MM.1S (cell line): ENCODE measurements around the gene TNIK.

ENCODE experiments used
- DNase-seq: peaks from one replicate; pipeline ENCODE4 v3.0.0-alpha.2; 2015
- H2AFZ ChIP-seq: fragments of 300-600 bp; sonication (generic); 2 replicates; pipeline ENCODE4 v1.6.0; 2016; ENCODE audit warnings: antibody characterized with exemption, low read length
- H3F3A ChIP-seq: fragments of 300-600 bp; sonication (generic); 2 replicates; pipeline ENCODE4 v1.6.1; 2016; ENCODE audit warnings: mild to moderate bottlenecking, antibody characterized with exemption, low read length, moderate library complexity, mixed read lengths; ENCODE audit not compliant: insufficient read depth
- H3K27ac ChIP-seq: fragments of 300-600 bp; sonication (generic); 2 replicates; pipeline ENCODE4 v1.5.1; 2016; ENCODE audit warnings: mild to moderate bottlenecking, low read length
- H3K27me3 ChIP-seq: fragments of 300-600 bp; sonication (generic); replicated peaks from 2 replicates; pipeline ENCODE4 v1.6.0; 2016; ENCODE audit warnings: low read length; ENCODE audit not compliant: insufficient read depth
- H3K36me3 ChIP-seq: fragments of 300-600 bp; sonication (generic); replicated peaks from 2 replicates; pipeline ENCODE4 v1.6.1; 2016; ENCODE audit warnings: mild to moderate bottlenecking, low read length, mixed read lengths; ENCODE audit not compliant: insufficient read depth
- H3K4me1 ChIP-seq: fragments of 300-600 bp; sonication (generic); 2 replicates; pipeline ENCODE4 v1.6.1; 2016; ENCODE audit warnings: low read length, mixed read lengths
- H3K4me2 ChIP-seq: fragments of 300-600 bp; sonication (generic); 2 replicates; pipeline ENCODE4 v1.6.0; 2016; ENCODE audit warnings: low read depth, low read length
- H3K4me3 ChIP-seq: fragments of 300-600 bp; sonication (generic); 2 replicates; pipeline ENCODE4 v1.5.1; 2016; ENCODE audit warnings: low read length, mixed read lengths
- H3K79me2 ChIP-seq: fragments of 300-600 bp; sonication (generic); 2 replicates; pipeline ENCODE4 v1.6.1; 2016; ENCODE audit warnings: mixed run types, low read length, mixed read lengths
- H3K9ac ChIP-seq: fragments of 300-600 bp; sonication (generic); 2 replicates; pipeline ENCODE4 v1.6.1; 2016; ENCODE audit warnings: low read length, mixed read lengths
- H3K9me2 ChIP-seq: fragments of 300-600 bp; sonication (generic); replicated peaks from 2 replicates; pipeline ENCODE4 v1.6.1; 2016; ENCODE audit warnings: mild to moderate bottlenecking, low read length, mixed read lengths; ENCODE audit not compliant: insufficient read depth
- H3K9me3 ChIP-seq: fragments of 300-600 bp; sonication (generic); replicated peaks from 2 replicates; pipeline ENCODE4 v1.6.1; 2016; ENCODE audit warnings: mild to moderate bottlenecking, low read length, mixed read lengths; ENCODE audit not compliant: insufficient read depth
- H4K20me1 ChIP-seq: fragments of 300-600 bp; sonication (generic); 2 replicates; pipeline ENCODE4 v1.6.1; 2016; ENCODE audit warnings: mild to moderate bottlenecking, low read length, moderate library complexity, mixed read lengths; ENCODE audit not compliant: insufficient read depth
- CTCF ChIP-seq: fragments of 300-600 bp; sonication (generic); IDR thresholded peaks from 2 replicates; pipeline ENCODE4 v1.5.1; 2016; ENCODE audit warnings: antibody characterized with exemption, low read length, mixed read lengths
- EZH2 ChIP-seq: fragments of 300-600 bp; sonication (generic); optimal IDR thresholded peaks from 2 replicates; pipeline ENCODE3; 2017; ENCODE audit warnings: low read depth, mild to moderate bottlenecking, antibody characterized with exemption, low read length, mixed read lengths
- EZH2phosphoT487 ChIP-seq: fragments of 300-600 bp; sonication (generic); IDR thresholded peaks from 2 replicates; pipeline ENCODE4 v1.6.1; 2018; ENCODE audit warnings: antibody characterized with exemption, low read length

Gene TNIK

DNA sequence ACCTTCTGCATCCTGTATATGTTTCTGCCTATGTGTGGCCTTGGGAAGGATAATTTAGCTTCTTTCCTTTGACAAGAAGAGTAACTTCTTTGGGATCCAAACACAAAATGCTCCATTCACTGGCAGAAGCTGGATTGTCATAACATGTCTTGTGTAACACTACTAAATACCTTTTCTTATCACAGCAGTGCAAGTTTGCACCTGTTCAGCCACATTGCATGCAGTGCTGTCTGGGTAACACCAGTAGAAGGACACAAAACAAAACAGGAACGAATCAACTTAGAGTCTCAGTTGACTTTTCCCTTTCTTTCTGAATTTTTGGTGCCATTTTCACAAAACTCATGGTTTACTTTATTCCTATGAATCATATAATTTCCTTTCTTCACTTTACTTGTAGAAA is 43.6 kb upstream of the TNIK start:
- Histone ChIP-seq H3K27me3 (no peaks in the 10 kb centered on the region), H3K36me3 (no peaks in the 10 kb centered on the region), H3K4me2 (no peak overlapping the region), H3K9me3 (no peaks in the 10 kb centered on the region), H3K4me3 (no peak overlapping the region), H3K9ac (no peak overlapping the region), H2AFZ (no peak overlapping the region), H3K27ac (no peak overlapping the region), H3K9me2 (no peaks in the 10 kb centered on the region), H3K79me2 (no peaks in the 10 kb centered on the region), H4K20me1 (no peaks in the 10 kb centered on the region), H3K4me1 (no peaks in the 10 kb centered on the region), H3F3A (no peaks in the 10 kb centered on the region)
- DNase-seq = no peak
- no peak for TF ChIP-seq EZH2phosphoT487
- no peak for TF ChIP-seq EZH2
- TF ChIP-seq CTCF = no peak

- TF ChIP-seq EZH2phosphoT487 (no peak), CTCF (no peak), EZH2 (no peak)
- no peaks in the 10 kb centered on the region for H3K36me3 ChIP-seq
- no peaks in the 10 kb centered on the region for H3K27me3 ChIP-seq
- no peaks in the 10 kb centered on the region for H3K9me2 ChIP-seq
- no peaks in the 10 kb centered on the region for H4K20me1 ChIP-seq
- H2AFZ ChIP-seq = no peak overlapping the region
- H3K79me2 ChIP-seq = no peaks in the 10 kb centered on the region
- H3K4me2 ChIP-seq = no peak overlapping the region
- DNase-seq = no peak
- no peaks in the 10 kb centered on the region for H3F3A ChIP-seq
- no peak overlapping the region for H3K27ac ChIP-seq
- H3K9ac ChIP-seq = no peak overlapping the region
- H3K4me3 ChIP-seq = no peak overlapping the region
- H3K4me1 ChIP-seq = no peaks in the 10 kb centered on the region
- no peaks in the 10 kb centered on the region for H3K9me3 ChIP-seq
These were observed 38.7 kb upstream of the TNIK start for GRCh38 chr3:171498921-171499320.

GRCh38 chr3:171497468-171497867 is 37.3 kb upstream of the TNIK start:
- H3K9me3 ChIP-seq = no peaks in the 10 kb centered on the region
- H3K36me3 ChIP-seq = no peaks in the 10 kb centered on the region
- no peaks in the 10 kb centered on the region for H3K9me2 ChIP-seq
- no peaks in the 10 kb centered on the region for H3F3A ChIP-seq
- H3K4me1 ChIP-seq = no peaks in the 10 kb centered on the region
- no peaks in the 10 kb centered on the region for H3K79me2 ChIP-seq
- no peak overlapping the region for H3K4me2 ChIP-seq
- no peak for DNase-seq
- H3K27ac ChIP-seq = no peak overlapping the region
- no peak overlapping the region for H3K4me3 ChIP-seq
- TF ChIP-seq EZH2phosphoT487 = no peak
- H2AFZ ChIP-seq = no peak overlapping the region
- no peaks in the 10 kb centered on the region for H4K20me1 ChIP-seq
- H3K9ac ChIP-seq = no peak overlapping the region
- H3K27me3 ChIP-seq = no peaks in the 10 kb centered on the region

- no peak for DNase-seq
- no peak overlapping the region for H3K27ac ChIP-seq
- no peaks in the 10 kb centered on the region for H3K4me1 ChIP-seq
- TF ChIP-seq EZH2phosphoT487 (no peak), EZH2 (no peak), CTCF (no peak)
- H3K79me2 ChIP-seq = no peaks in the 10 kb centered on the region
- H3K27me3 ChIP-seq = no peaks in the 10 kb centered on the region
- no peak overlapping the region for H3K4me3 ChIP-seq
- no peak overlapping the region for H3K9ac ChIP-seq
- no peaks in the 10 kb centered on the region for H3K36me3 ChIP-seq
- H3K4me2 ChIP-seq = no peak overlapping the region
- H2AFZ ChIP-seq = no peak overlapping the region
- H3K9me2 ChIP-seq = no peaks in the 10 kb centered on the region
- no peaks in the 10 kb centered on the region for H4K20me1 ChIP-seq
- no peaks in the 10 kb centered on the region for H3K9me3 ChIP-seq
- no peaks in the 10 kb centered on the region for H3F3A ChIP-seq
These were observed 35.2 kb upstream of the TNIK start for GRCh38 chr3:171495413-171495812.
